Measurements from ENCODE around the gene WDR82. TPM values are rescaled to one million over a fixed set of nuclear protein-coding genes. Genes with fewer than 3 reads are reported as not detected.

WDR82 gene
- total and polyA plus RNA-seq, 10 of the 15 experiments (the other 5 are each of a cell fraction or from before 2014, with no cell fraction given) = 10.1 to 82.4 (median 48.7) TPM

DNA sequence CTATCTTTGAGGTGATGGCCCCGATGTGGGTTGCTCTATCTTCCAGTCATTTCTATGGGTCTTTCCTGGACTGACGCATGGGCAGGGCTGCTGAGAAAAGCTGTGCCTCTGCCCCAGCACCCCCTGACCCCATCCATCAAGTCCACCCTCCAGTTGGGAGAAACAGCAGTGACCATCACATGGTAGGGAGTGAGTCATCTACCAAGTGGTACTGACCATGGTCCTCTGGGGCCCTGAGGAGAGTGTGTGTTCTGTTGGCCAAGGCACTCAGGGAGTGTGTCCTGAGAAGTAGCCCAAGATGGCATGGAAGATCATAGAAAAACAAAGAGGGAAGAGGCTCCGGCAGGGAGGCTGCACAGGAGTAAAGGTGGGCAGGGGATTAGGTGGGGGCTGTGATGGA, 36.0 kb upstream of the WDR82 start:
- 78% methylated on average over 3 of the region's 3 CpGs for WGBS (ENCODE audit: insufficient coverage, insufficient replicate concordance, low lambda C conversion rate, missing lambda C conversion rate)
- Histone ChIP-seq H2AFZ (ENCODE audit: control insufficient read depth, low read depth, low read length) (no peak overlapping the region), H3K4me1 (ENCODE audit: control insufficient read depth, insufficient read depth, low read length) (peaks cover 55% of the 10 kb centered on the region), H3K79me2 (ENCODE audit: control insufficient read depth, insufficient read depth, low read length) (no peaks in the 10 kb centered on the region), H3K4me3 (no peak overlapping the region), H3K4me2 (ENCODE audit: control insufficient read depth, insufficient read depth) (peak overlapping the region; percentile 84), H3K36me3 (ENCODE audit: control insufficient read depth in 2 of 2, insufficient read depth in 2 of 2, low read length in 1 of 2) (no peaks in the 10 kb centered on the region; a peak in 1 of 4 replicates), H4K20me1 (ENCODE audit: control insufficient read depth, insufficient read depth) (no peaks in the 10 kb centered on the region), H3K9ac (ENCODE audit: control insufficient read depth, insufficient read depth, low read length) (no peak overlapping the region), H3K9me3 (replicated peaks; ENCODE audit: control insufficient read depth, insufficient read depth, low read length) (no peaks in the 10 kb centered on the region), H3K27ac (ENCODE audit: control insufficient read depth, insufficient read depth) (peak overlapping the region; percentile 97), H3K27me3 (replicated peaks in 1 of 2; ENCODE audit: control insufficient read depth in 2 of 2, insufficient read depth in 2 of 2, low read length in 1 of 2) (no peaks in the 10 kb centered on the region)
- no peak for ATAC-seq
- DNase-seq (ENCODE audit: low read depth, low spot score) = no peak
- in situ Hi-C loops (cut with MboI) = no loop called here
- RAD21 ChIA-PET (ENCODE audit: unreplicated experiment) = interaction anchor here (1.0 kb wide), 1 partner anchor 15 kb away, joined by 4 read pairs; no protein-coding TSS in a partner anchor
- no peak for FAIRE-seq
- POLR2A ChIA-PET = interaction anchor here (1.1 to 5.7 kb wide), 2 partner anchors 14 to 117 kb away, joined by 3 to 29 read pairs; partner anchors contain the start of gene ALAS1
- intact Hi-C loops (cut with micrococcal nuclease; ENCODE audit: unreplicated experiment) = no loop called here
- SMC1A ChIA-PET (ENCODE audit: uncharacterized antibody, unreplicated experiment) = interaction anchor here (1.4 to 2.1 kb wide), 3 partner anchors 13 to 26 kb away, joined by 3 to 12 read pairs (median 5); no protein-coding TSS in a partner anchor
- TF ChIP-seq EP300 (IDR thresholded peaks at IDR 0.05; ENCODE audit: borderline replicate concordance in 1 of 2, control insufficient read depth in 1 of 2, low read depth in 2 of 2, low read length in 2 of 2) (no peak), NRF1 (conservative IDR thresholded peaks at IDR 0.05; ENCODE audit: low read depth, low read length) (no peak), EGR1 (IDR thresholded peaks at IDR 0.05; ENCODE audit: borderline replicate concordance in 1 of 2, low read depth in 2 of 2, low read length in 2 of 2) (no peak), NR2C2 (IDR thresholded peaks at IDR 0.05; ENCODE audit: borderline replicate concordance, control insufficient read depth, insufficient read length, low read depth) (no peak), CREM (IDR thresholded peaks at IDR 0.05; ENCODE audit: low read depth) (no peak), IKZF2 (IDR thresholded peaks at IDR 0.05) (no peak), RAD51 (IDR thresholded peaks at IDR 0.05) (no peak), E2F4 (IDR thresholded peaks at IDR 0.05; ENCODE audit: low read depth, low read length) (no peak), RELA (IDR thresholded peaks at IDR 0.05; ENCODE audit: borderline replicate concordance, partially characterized antibody) (no peak)
- TF ChIP-seq, protein P1, sequence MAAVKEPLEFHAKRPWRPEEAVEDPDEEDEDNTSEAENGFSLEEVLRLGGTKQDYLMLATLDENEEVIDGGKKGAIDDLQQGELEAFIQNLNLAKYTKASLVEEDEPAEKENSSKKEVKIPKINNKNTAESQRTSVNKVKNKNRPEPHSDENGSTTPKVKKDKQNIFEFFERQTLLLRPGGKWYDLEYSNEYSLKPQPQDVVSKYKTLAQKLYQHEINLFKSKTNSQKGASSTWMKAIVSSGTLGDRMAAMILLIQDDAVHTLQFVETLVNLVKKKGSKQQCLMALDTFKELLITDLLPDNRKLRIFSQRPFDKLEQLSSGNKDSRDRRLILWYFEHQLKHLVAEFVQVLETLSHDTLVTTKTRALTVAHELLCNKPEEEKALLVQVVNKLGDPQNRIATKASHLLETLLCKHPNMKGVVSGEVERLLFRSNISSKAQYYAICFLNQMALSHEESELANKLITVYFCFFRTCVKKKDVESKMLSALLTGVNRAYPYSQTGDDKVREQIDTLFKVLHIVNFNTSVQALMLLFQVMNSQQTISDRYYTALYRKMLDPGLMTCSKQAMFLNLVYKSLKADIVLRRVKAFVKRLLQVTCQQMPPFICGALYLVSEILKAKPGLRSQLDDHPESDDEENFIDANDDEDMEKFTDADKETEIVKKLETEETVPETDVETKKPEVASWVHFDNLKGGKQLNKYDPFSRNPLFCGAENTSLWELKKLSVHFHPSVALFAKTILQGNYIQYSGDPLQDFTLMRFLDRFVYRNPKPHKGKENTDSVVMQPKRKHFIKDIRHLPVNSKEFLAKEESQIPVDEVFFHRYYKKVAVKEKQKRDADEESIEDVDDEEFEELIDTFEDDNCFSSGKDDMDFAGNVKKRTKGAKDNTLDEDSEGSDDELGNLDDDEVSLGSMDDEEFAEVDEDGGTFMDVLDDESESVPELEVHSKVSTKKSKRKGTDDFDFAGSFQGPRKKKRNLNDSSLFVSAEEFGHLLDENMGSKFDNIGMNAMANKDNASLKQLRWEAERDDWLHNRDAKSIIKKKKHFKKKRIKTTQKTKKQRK (IDR thresholded peaks at IDR 0.05; ENCODE audit: low read depth, low read length) = no peak
- BruUV-seq (replicated peaks) = no TSS peak
- CTCF ChIA-PET = interaction anchor here (2.3 to 8.2 kb wide), 2 partner anchors 25 to 83 kb away, joined by 5 to 60 read pairs; no protein-coding TSS in a partner anchor
